Measurements from ENCODE around the gene REXO1. TPM values are rescaled to one million over a fixed set of nuclear protein-coding genes. Genes with fewer than 3 reads are reported as not detected.
"Not testable (repeated sequence)": the region's sequence is repeated elsewhere in the genome, so short reads cannot be mapped to it uniquely, and the experiment has no call there.

REXO1 gene
- 22.2 to 24.9 TPM (median 24.9 TPM) in 3 replicates for total RNA-seq
- long read RNA-seq, partial matches to known transcripts, result 0 of 2 reads
- long read RNA-seq, other reads (novel, unspliced or antisense), result 2 of 2 reads

DNA sequence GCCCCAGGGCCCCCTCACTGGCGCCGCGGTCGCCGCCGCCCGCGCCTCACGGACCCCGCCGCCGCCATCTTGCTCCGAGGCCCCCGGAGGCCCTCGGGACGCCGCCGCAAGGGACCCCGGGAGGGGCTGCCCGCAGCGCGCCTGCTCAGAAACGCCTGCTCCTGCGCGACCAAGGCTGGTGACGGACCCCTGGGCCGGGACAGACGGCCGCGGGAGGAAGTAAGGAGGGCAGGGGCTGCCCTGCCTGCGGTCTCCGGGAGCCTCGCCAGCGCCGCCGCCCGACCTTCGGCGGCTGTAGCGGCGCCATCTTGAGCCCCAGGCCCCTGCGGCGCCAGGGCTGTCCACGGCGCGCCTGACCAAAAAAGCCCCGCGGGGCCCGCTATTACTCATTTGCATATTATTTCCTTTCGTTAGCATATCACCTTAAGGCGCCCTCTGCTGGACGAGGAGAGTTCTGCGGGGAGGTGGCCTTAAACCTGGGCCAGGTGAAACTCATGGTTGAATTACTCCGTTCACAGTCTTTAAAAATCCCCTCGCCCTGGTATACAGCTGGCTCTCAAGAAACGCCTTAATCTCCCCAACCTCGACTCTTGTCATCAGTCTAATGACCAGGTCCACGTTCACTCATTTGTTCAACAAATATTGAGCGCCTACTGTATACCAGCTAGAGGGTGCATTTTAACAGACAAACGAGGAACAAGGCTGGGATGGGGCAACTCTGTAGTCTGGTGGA is at the start of gene REXO1:
Gene REXO1 (minus strand): TSS at position 85 of the 733 bp plus-strand sequence. CDS start 125 bp downstream, outside the sequence.
- H3K36me3 Mint-ChIP-seq (ENCODE audit: low read depth), result no peaks in the 10 kb centered on the region
- DNase-seq (ENCODE audit: low spot score), result no peak
- peak within 1 kb of the TSS; percentile 93 for H3K4me3 Mint-ChIP-seq (ENCODE audit: unreplicated experiment)
- H3K9me3 Mint-ChIP-seq (ENCODE audit: low read depth), result no peaks in the 10 kb centered on the region
- peak within 1 kb of the TSS; percentile 98 for H3K27ac Mint-ChIP-seq (ENCODE audit: unreplicated experiment)
- H3K27me3 Mint-ChIP-seq (ENCODE audit: low read depth), result no peaks in the 10 kb centered on the region
- peak; percentile 96 for TF ChIP-seq CTCF (IDR thresholded peaks at IDR 0.05)
- H3K4me1 Mint-ChIP-seq (ENCODE audit: low read depth), result peaks cover 30% of the 10 kb centered on the region

- TF ChIP-seq CTCF (IDR thresholded peaks at IDR 0.05), result no peak
- Mint-ChIP-seq H3K4me3 (ENCODE audit: unreplicated experiment) (no peak overlapping the region), H3K27ac (ENCODE audit: unreplicated experiment) (no peak overlapping the region), H3K27me3 (ENCODE audit: low read depth) (no peaks in the 10 kb centered on the region), H3K36me3 (ENCODE audit: low read depth) (no peaks in the 10 kb centered on the region), H3K9me3 (ENCODE audit: low read depth) (no peaks in the 10 kb centered on the region), H3K4me1 (ENCODE audit: low read depth) (peaks cover 6% of the 10 kb centered on the region)
- DNase-seq (ENCODE audit: low spot score), result no peak
Observed at GRCh38 chr19:1896508-1896907, 48.2 kb upstream of the REXO1 start.

GRCh38 chr19:1893791-1894190 is 45.5 kb upstream of the REXO1 start:
- Mint-ChIP-seq H3K9me3 (ENCODE audit: low read depth) (no peaks in the 10 kb centered on the region), H3K4me1 (ENCODE audit: low read depth) (peaks cover 6% of the 10 kb centered on the region), H3K36me3 (ENCODE audit: low read depth) (no peaks in the 10 kb centered on the region), H3K4me3 (ENCODE audit: unreplicated experiment) (no peak overlapping the region), H3K27me3 (ENCODE audit: low read depth) (no peaks in the 10 kb centered on the region), H3K27ac (ENCODE audit: unreplicated experiment) (no peak overlapping the region)
- no peak for TF ChIP-seq CTCF (IDR thresholded peaks at IDR 0.05)
- no peak for DNase-seq (ENCODE audit: low spot score)

DNA sequence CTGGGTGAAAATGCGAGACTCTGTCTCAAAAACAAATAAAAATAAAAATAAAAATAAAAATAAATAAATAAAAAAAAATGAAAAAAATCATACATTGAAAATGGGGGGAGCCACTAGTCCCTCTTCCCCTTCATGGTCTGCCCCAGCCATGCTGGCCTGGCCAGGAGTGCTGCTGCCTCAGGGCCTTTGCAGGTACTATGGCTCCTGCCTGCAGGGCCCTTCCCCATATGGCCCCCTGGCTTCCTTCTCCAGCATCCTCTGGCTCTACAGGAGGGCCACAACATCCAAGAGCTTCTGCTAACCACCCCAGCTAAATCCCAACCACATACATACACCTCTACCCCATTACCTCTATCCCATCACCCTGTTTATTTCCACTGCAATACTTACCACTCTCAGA is 41.6 kb upstream of the REXO1 start:
- no peak for TF ChIP-seq CTCF (IDR thresholded peaks at IDR 0.05)
- Mint-ChIP-seq H3K4me1 (ENCODE audit: low read depth) (peaks cover 4% of the 10 kb centered on the region), H3K4me3 (ENCODE audit: unreplicated experiment) (no peak overlapping the region), H3K27me3 (ENCODE audit: low read depth) (no peaks in the 10 kb centered on the region), H3K36me3 (ENCODE audit: low read depth) (no peaks in the 10 kb centered on the region), H3K27ac (ENCODE audit: unreplicated experiment) (no peak overlapping the region), H3K9me3 (ENCODE audit: low read depth) (no peaks in the 10 kb centered on the region)
- DNase-seq (ENCODE audit: low spot score), result no peak

DNA sequence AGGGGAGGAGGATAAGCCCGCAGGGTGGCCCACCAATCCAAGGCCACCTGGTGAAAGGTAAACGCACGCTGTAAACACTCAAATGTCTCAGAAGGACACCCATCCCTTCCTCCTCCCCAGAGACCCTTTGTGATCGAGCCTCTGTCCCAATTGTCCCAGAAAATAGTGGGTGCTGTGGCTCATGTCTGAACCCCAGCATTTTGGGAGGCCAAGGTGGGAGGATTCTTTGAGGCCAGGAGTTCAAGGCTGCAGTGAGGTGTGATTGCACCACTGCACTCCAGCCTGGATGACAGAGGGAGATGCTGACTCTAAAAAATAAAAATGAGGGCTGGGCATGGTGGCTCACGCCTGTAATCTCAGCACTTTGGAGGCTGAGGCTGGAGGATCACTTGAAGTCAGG is 40.1 kb upstream of the REXO1 start:
- H3K27ac Mint-ChIP-seq (ENCODE audit: unreplicated experiment), result no peak overlapping the region
- no peak for DNase-seq (ENCODE audit: low spot score)
- H3K27me3 Mint-ChIP-seq (ENCODE audit: low read depth), result no peaks in the 10 kb centered on the region
- TF ChIP-seq CTCF (IDR thresholded peaks at IDR 0.05), result no peak
- peaks cover 17% of the 10 kb centered on the region for H3K4me1 Mint-ChIP-seq (ENCODE audit: low read depth)
- H3K36me3 Mint-ChIP-seq (ENCODE audit: low read depth), result no peaks in the 10 kb centered on the region
- H3K9me3 Mint-ChIP-seq (ENCODE audit: low read depth), result no peaks in the 10 kb centered on the region
- no peak overlapping the region for H3K4me3 Mint-ChIP-seq (ENCODE audit: unreplicated experiment)

GRCh38 chr19:1886360-1886759 is 38.1 kb upstream of the REXO1 start:
- not testable (repeated sequence) for DNase-seq (ENCODE audit: low spot score); H3K9me3 Mint-ChIP-seq (ENCODE audit: low read depth); H3K4me3 Mint-ChIP-seq (ENCODE audit: unreplicated experiment)

DNA sequence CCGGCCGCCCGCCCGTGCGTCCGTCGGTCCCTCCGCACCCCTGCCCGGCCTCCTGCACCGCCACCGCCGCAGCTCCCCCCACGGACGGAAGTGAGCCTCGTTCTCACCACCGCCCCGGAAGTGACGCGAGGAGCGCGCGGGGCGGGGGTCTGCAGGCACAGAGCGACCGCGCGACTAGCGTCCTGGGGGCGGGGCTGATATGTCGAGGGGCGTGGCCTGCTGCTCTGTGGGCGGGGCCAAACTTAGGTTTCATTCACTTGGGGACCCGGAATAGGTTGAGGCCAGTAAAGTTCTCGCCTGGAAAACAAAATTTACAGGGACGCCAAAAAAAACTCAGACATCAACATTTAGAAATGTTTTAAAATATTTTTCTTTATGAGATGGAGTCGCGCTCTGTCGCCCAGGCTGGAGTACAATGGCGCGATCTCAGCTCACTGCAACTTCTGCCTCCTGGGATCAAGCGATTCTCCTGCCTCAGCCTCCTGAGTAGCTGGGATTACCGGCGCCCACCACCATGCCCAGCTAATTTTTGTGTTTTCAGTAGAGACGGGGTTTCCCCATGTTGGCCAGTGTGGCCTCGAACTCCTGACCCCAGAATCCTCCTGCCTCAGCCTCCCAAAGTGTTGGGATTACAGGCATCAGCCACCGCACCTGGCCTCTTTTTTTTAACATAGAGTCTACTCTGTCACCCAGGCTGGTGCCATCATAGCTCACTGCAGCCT is 37.3 kb upstream of the REXO1 start, which contains the start of gene ABHD17A:
Gene ABHD17A (minus strand): TSS at position 99 of the 722 bp plus-strand sequence. CDS start 3,930 bp downstream, outside the sequence.
- H3K27me3 Mint-ChIP-seq (ENCODE audit: low read depth); H3K9me3 Mint-ChIP-seq (ENCODE audit: low read depth); H3K36me3 Mint-ChIP-seq (ENCODE audit: low read depth): not testable (repeated sequence)
- DNase-seq (ENCODE audit: low spot score), result peak; percentile 96
- peak within 1 kb of the TSS; percentile 92 for H3K4me3 Mint-ChIP-seq (ENCODE audit: unreplicated experiment)
- peaks cover 32% of the 10 kb centered on the region for H3K4me1 Mint-ChIP-seq (ENCODE audit: low read depth)
- H3K27ac Mint-ChIP-seq (ENCODE audit: unreplicated experiment), result peak within 1 kb of the TSS; percentile 83

More at GRCh38 chr19:1886360-1886759, 38.1 kb upstream of the REXO1 start:
- H3K27me3 Mint-ChIP-seq (ENCODE audit: low read depth); H3K36me3 Mint-ChIP-seq (ENCODE audit: low read depth); H3K27ac Mint-ChIP-seq (ENCODE audit: unreplicated experiment): not testable (repeated sequence)
- peaks cover 32% of the 10 kb centered on the region for H3K4me1 Mint-ChIP-seq (ENCODE audit: low read depth)

Data from chondrocyte (in vitro differentiated cells).